K562 (cell line): ENCODE data around the gene CDK11A. TPM values are rescaled to one million over a fixed set of nuclear protein-coding genes. Genes with fewer than 3 reads are reported as not detected.

Experiments
- ATAC-seq: fragments of 200-7000 bp; cut with Tn5 transposase; 3 replicates; pipeline ENCODE4 v1.9.1; 2020; ENCODE audit warnings: moderate library complexity
- BruUV-seq: library from RNA; stranded (reverse); fragments of 400-500 nt; replicated peaks from 2 replicates; lab custom pipeline; 2021; lab: Mats Ljungman, UMichigan
- CTCF ChIA-PET: fragments of 300-600 bp; formaldehyde crosslinking; extraction: SDS; loops from one replicate; lab custom pipeline; 2021; ENCODE audit warnings: low intra/inter-chr PET ratio; lab: Yijun Ruan, JAX
- POLR2A ChIA-PET: fragments of 300-600, 350-650 bp; sonication (Branson Sonifier 250); formaldehyde crosslinking; extraction: SDS; loops from one replicate; lab custom pipeline; 2021; ENCODE audit warnings: antibody characterized with exemption, inconsistent platforms; lab: Yijun Ruan, JAX
- DNase-seq, 4 experiments: peaks; one replicate each; pipeline versions ENCODE4 v3.0.0 to v3.0.0-alpha.2; 2011 to 2018; ENCODE audit warnings: low spot score in 3 of 4, mixed read lengths in 3 of 4; ENCODE audit errors: extremely low read depth in 1 of 4
- FAIRE-seq: peaks from 2 replicates; lab custom pipeline; 2011; peaks lifted over from hg19 to GRCh38; lab: Jason Lieb, UNC
- H2AFZ ChIP-seq: 2 replicates; pipeline ENCODE4 v1.6.0; 2011; ENCODE audit warnings: low read depth, low read length, control low read depth, inconsistent platforms
- H3K27ac ChIP-seq: fragments of 200-600 bp; 3 replicates; pipeline ENCODE4 v1.8.0; 2011; ENCODE audit warnings: low read depth, mild to moderate bottlenecking, control low read depth, inconsistent platforms, low read length, moderate library complexity, mixed read lengths; ENCODE audit errors: extremely low read depth
- H3K27me3 ChIP-seq, 2 experiments: fragments of 300-600 bp in 1 of 2; 2 replicates in 1 of 2; 3 replicates in 1 of 2; pipeline versions ENCODE4 v1.6.0 to v1.8.0; 2011; ENCODE audit warnings: inconsistent platforms in 2 of 2, low read length in 2 of 2, mild to moderate bottlenecking in 1 of 2, mixed read lengths in 1 of 2, moderate library complexity in 1 of 2; ENCODE audit not compliant: control insufficient read depth in 2 of 2, insufficient read depth in 2 of 2
- H3K36me3 ChIP-seq: fragments of 300-600 bp; 3 replicates; pipeline ENCODE4 v1.8.0; 2011; ENCODE audit warnings: mild to moderate bottlenecking, low read length, inconsistent platforms; ENCODE audit not compliant: control insufficient read depth, insufficient read depth
- H3K4me1 ChIP-seq, 2 experiments: fragments of 200-600 bp in 1 of 2; replicated peaks in 1 of 2; 2 replicates in 1 of 2; 3 replicates in 1 of 2; pipeline versions ENCODE4 v1.5.1 to v1.8.0; 2011; ENCODE audit warnings: inconsistent platforms in 2 of 2, low read length in 2 of 2, mild to moderate bottlenecking in 1 of 2, mixed read lengths in 1 of 2, moderate library complexity in 1 of 2; ENCODE audit not compliant: control insufficient read depth in 2 of 2, insufficient read depth in 2 of 2
- H3K4me2 ChIP-seq: 2 replicates; pipeline ENCODE4 v1.6.1; 2011; ENCODE audit warnings: low read length, control low read depth, inconsistent platforms, mixed read lengths; ENCODE audit not compliant: insufficient read depth
- H3K4me3 ChIP-seq: fragments of 200-600 bp; sonication (generic), shearing (Covaris generic); 2 replicates; pipeline ENCODE4 v1.5.1; 2016; ENCODE audit warnings: control low read depth, inconsistent platforms
- H3K79me2 ChIP-seq: fragments of 200-600 bp; 3 replicates; pipeline ENCODE4 v1.8.0; 2011; ENCODE audit warnings: low read length, inconsistent platforms; ENCODE audit not compliant: control insufficient read depth, insufficient read depth
- H3K9ac ChIP-seq, 2 experiments: 2 replicates each; pipeline versions ENCODE4 v1.6.0 to v1.6.1; 2011; ENCODE audit warnings: low read depth in 2 of 2, low read length in 2 of 2, control low read depth in 1 of 2, inconsistent platforms in 1 of 2, mild to moderate bottlenecking in 1 of 2, mixed read lengths in 1 of 2; ENCODE audit not compliant: insufficient read depth in 1 of 2
- H3K9me1 ChIP-seq: one replicate; pipeline ENCODE4 v1.6.0; 2011; ENCODE audit warnings: inconsistent platforms, mild to moderate bottlenecking, low read length, moderate library complexity; ENCODE audit not compliant: control insufficient read depth, insufficient read depth
- H3K9me3 ChIP-seq: replicated peaks from 2 replicates; pipeline ENCODE4 v1.5.1; 2011; ENCODE audit warnings: low read depth, low read length, inconsistent platforms; ENCODE audit not compliant: control insufficient read depth, insufficient read depth
- H4K20me1 ChIP-seq: replicated peaks from 2 replicates; pipeline ENCODE4 v1.6.1; 2011; ENCODE audit warnings: low read length, inconsistent platforms, mixed read lengths; ENCODE audit not compliant: control insufficient read depth, insufficient read depth
- ETV5 ChIP-seq: sonication (generic); formaldehyde crosslinking; IDR thresholded peaks from 2 replicates; pipeline ENCODE4 v1.4.0; 2020; ENCODE audit warnings: low read depth, mild to moderate bottlenecking, missing genetic modification reagents
- KLF10 ChIP-seq: fragments of 250-450 bp; sonication (Bioruptor Pico); IDR thresholded peaks from 2 replicates; pipeline ENCODE4 v1.6.1; 2021; ENCODE audit warnings: matching md5 sums
- L3MBTL2 ChIP-seq: fragments of 450-650 bp; IDR thresholded peaks from 2 replicates; pipeline ENCODE4 v1.6.1; 2016; ENCODE audit warnings: mild to moderate bottlenecking, moderate library complexity
- MYC ChIP-seq, 2 experiments: fragments of 250-450 bp in 1 of 2; sonication (Bioruptor Pico) in 1 of 2; IDR thresholded peaks; 2 replicates each; pipeline versions ENCODE4 v1.5.1 to v1.6.1; 2012 to 2021; ENCODE audit warnings: low read depth in 2 of 2, borderline replicate concordance in 1 of 2, improper control_type of control experiment in 1 of 2, low read length in 1 of 2, mild to moderate bottlenecking in 1 of 2, moderate library complexity in 1 of 2
- NFIX ChIP-seq: fragments of 250-450 bp; sonication (Bioruptor Pico); IDR thresholded peaks from 2 replicates; pipeline ENCODE4 v1.4.0; 2020; ENCODE audit warnings: low read depth, mild to moderate bottlenecking, moderate library complexity
- NR2F6 ChIP-seq: fragments of 450-650 bp; formaldehyde crosslinking; IDR thresholded peaks from 2 replicates; pipeline ENCODE4 v1.4.0; 2020; ENCODE audit warnings: mild to moderate bottlenecking
- TEAD1 ChIP-seq, 2 experiments: fragments of 450-650 bp in 1 of 2; sonication (generic) in 1 of 2; formaldehyde crosslinking; IDR thresholded peaks; 2 replicates each; pipeline versions ENCODE4 v1.4.0 to v1.8.0; 2020 to 2022; ENCODE audit warnings: mild to moderate bottlenecking in 2 of 2, missing genetic modification reagents in 1 of 2
- TEAD4 ChIP-seq, 2 experiments: sonication (generic) in 1 of 2; formaldehyde crosslinking in 1 of 2; IDR thresholded peaks; 2 replicates each; pipeline versions ENCODE4 v1.6.1 to v1.8.0; 2012 to 2022; ENCODE audit warnings: borderline replicate concordance in 1 of 2, inconsistent platforms in 1 of 2, low read length in 1 of 2, mild to moderate bottlenecking in 1 of 2, missing genetic modification reagents in 1 of 2
- U2AF1 ChIP-seq: fragments of 200-400 bp; formaldehyde crosslinking; optimal IDR thresholded peaks from 2 replicates; pipeline ENCODE3; 2017; ENCODE audit warnings: mild to moderate bottlenecking, low read depth, low read length, moderate library complexity
- U2AF2 ChIP-seq: fragments of 200-400 bp; formaldehyde crosslinking; optimal IDR thresholded peaks from 2 replicates; pipeline ENCODE3; 2017; ENCODE audit warnings: low read depth, mild to moderate bottlenecking, low read length
- ZNF175 ChIP-seq: fragments of 200-800 bp; sonication (Bioruptor generic); IDR thresholded peaks from 2 replicates; pipeline ENCODE4 v1.6.1; 2016; ENCODE audit warnings: low read depth, mild to moderate bottlenecking, missing genetic modification characterization, missing compliant biosample characterization
- WGBS: fragments of 100-300 bp; shearing (Covaris generic); methylation state at CpG from one replicate; pipeline ENCODE4 v1.1.6; 2016; ENCODE audit warnings: low coverage, mixed read lengths; ENCODE audit not compliant: insufficient coverage; ENCODE audit errors: missing lambda C conversion rate; 5-methylcytosine and 5-hydroxymethylcytosine counted together
- in situ Hi-C: fragments of 300-500 bp; cut with MboI; formaldehyde crosslinking; loops from 4 replicates; pipeline ENCODE4 v1.15.0; 2018; ENCODE audit warnings: inconsistent platforms, mixed read lengths
- intact Hi-C: fragments of 100-400 bp; cut with micrococcal nuclease; formaldehyde crosslinking; loops from 2 replicates; pipeline ENCODE4 v1.14.2; 2022
- polyA plus RNA-seq, 8 experiments: library from polyadenylated mRNA; depleted of rRNA in 4 of 8; stranded (reverse) in 5 of 8; unstranded in 3 of 8; fragments of >200 nt; fragmentation: Nextera tagmentation in 2 of 8; fragmentation: Illumina TruSeq in 1 of 8; extraction: Ambion mirVana in 2 of 8; extraction: Trizol in 1 of 8; gene quantifications; 2 replicates each; pipeline versions ENCODE4 v1.2.1 to v1.2.3, GENCODE V29; 2011 to 2014; ENCODE audit warnings: inconsistent platforms in 1 of 8, missing spikeins in 1 of 8
- total RNA-seq, 7 experiments: library from RNA; depleted of rRNA in 6 of 7; stranded (reverse); fragments of >200 nt in 6 of 7; fragmentation: Illumina TruSeq in 2 of 7; extraction: Trizol in 2 of 7; gene quantifications; 2 replicates each; pipeline versions ENCODE4 v1.2.1 to v1.2.3, GENCODE V29; 2011 to 2021; ENCODE audit warnings: low replicate concordance in 1 of 7
- TF ChIP-seq, protein P1 (sequence below): fragments of 250-450 bp; sonication (Bioruptor Pico); IDR thresholded peaks from 2 replicates; pipeline ENCODE4 v1.8.0; 2022; ENCODE audit warnings: inconsistent platforms, mild to moderate bottlenecking, moderate library complexity, borderline replicate concordance
- TF ChIP-seq, protein P2 (sequence below): fragments of 450-650 bp; IDR thresholded peaks from 2 replicates; pipeline ENCODE4 v1.6.1; 2018; ENCODE audit not compliant: partially characterized antibody
- TF ChIP-seq, protein P3 (sequence below), 2 experiments: fragments of 200-800 bp in 1 of 2; sonication (Bioruptor generic) in 1 of 2; sonication (generic) in 1 of 2; formaldehyde crosslinking in 1 of 2; IDR thresholded peaks in 1 of 2; conservative IDR thresholded peaks in 1 of 2; 2 replicates each; pipeline versions ENCODE4 v1.5.0 to v1.6.1; 2016 to 2020; ENCODE audit warnings: missing compliant biosample characterization in 1 of 2, missing genetic modification characterization in 1 of 2, missing genetic modification reagents in 1 of 2

Gene CDK11A
- total and polyA plus RNA-seq, 9 of the 15 experiments (the other 6 are each of a cell fraction or from before 2014, with no cell fraction given): 4.5 to 71.0 (median 43.9) TPM

DNA sequence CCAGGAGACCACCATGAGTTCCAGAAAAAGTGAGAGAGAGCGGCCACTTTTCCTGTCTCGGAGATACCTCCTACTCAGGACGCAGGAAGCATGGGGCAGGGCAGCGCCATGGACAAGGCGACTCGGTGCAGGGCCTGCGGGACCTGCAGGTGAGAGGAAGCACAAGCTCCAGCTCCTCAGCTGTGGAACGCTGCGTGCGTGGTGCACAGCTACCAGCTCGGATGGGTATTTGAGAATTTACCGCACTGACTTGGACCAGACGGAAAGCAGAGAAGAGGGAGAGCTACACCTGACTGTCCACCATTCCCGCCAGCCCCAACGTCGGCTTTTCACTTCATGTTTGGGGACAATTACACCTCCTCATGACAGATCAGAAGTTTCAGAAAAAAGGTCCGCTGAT, 8.2 kb upstream of the CDK11A start:
- Histone ChIP-seq H3K4me1 (peaks cover 2 to 4% of the 10 kb centered on the region in 2 experiments; a peak in 3 of 5 replicates), H3K27me3 (no peaks in the 10 kb centered on the region), H3K4me3 (no peak overlapping the region), H4K20me1 (no peaks in the 10 kb centered on the region), H3K4me2 (no peak overlapping the region), H2AFZ (no peak overlapping the region), H3K9ac (no peak overlapping the region), H3K79me2 (no peaks in the 10 kb centered on the region), H3K9me3 (no peaks in the 10 kb centered on the region), H3K36me3 (peaks cover 21% of the 10 kb centered on the region; the same call in 1 of the 3 replicates), H3K9me1 (no peaks in the 10 kb centered on the region), H3K27ac (no peak overlapping the region)
- FAIRE-seq (no peak), ATAC-seq (no peak), DNase-seq (no peak)
- in situ Hi-C loops: no loop called here
- WGBS: 91% methylated on average over 17 of the region's 17 CpGs
- no TSS peak for BruUV-seq
- ChIA-PET CTCF (no interaction called here), POLR2A (no interaction called here)
- intact Hi-C loops: no loop called here
- TF ChIP-seq U2AF1: no peak
- TF ChIP-seq TEAD4 (IDR thresholded peaks at IDR 0.05; ENCODE audit: low read length): no peak
- TF ChIP-seq TEAD4 (CRISPR knock-in tag; IDR thresholded peaks at IDR 0.05; ENCODE audit: borderline replicate concordance): no peak
- TF ChIP-seq U2AF2: no peak
- no peak for TF ChIP-seq L3MBTL2
- TF ChIP-seq MYC (IDR thresholded peaks at IDR 0.05; ENCODE audit: low read depth, low read length): no peak
- TF ChIP-seq MYC (CRISPR knock-in tag; IDR thresholded peaks at IDR 0.05; ENCODE audit: borderline replicate concordance, low read depth): no peak
- TF ChIP-seq NR2F6 (CRISPR knock-in tag): no peak
- TF ChIP-seq TEAD1 (CRISPR knock-in tag; IDR thresholded peaks at IDR 0.05): no peak
- TF ChIP-seq, protein P1, sequence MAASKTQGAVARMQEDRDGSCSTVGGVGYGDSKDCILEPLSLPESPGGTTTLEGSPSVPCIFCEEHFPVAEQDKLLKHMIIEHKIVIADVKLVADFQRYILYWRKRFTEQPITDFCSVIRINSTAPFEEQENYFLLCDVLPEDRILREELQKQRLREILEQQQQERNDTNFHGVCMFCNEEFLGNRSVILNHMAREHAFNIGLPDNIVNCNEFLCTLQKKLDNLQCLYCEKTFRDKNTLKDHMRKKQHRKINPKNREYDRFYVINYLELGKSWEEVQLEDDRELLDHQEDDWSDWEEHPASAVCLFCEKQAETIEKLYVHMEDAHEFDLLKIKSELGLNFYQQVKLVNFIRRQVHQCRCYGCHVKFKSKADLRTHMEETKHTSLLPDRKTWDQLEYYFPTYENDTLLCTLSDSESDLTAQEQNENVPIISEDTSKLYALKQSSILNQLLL (CRISPR knock-in tag): no peak
- TF ChIP-seq, protein P2, sequence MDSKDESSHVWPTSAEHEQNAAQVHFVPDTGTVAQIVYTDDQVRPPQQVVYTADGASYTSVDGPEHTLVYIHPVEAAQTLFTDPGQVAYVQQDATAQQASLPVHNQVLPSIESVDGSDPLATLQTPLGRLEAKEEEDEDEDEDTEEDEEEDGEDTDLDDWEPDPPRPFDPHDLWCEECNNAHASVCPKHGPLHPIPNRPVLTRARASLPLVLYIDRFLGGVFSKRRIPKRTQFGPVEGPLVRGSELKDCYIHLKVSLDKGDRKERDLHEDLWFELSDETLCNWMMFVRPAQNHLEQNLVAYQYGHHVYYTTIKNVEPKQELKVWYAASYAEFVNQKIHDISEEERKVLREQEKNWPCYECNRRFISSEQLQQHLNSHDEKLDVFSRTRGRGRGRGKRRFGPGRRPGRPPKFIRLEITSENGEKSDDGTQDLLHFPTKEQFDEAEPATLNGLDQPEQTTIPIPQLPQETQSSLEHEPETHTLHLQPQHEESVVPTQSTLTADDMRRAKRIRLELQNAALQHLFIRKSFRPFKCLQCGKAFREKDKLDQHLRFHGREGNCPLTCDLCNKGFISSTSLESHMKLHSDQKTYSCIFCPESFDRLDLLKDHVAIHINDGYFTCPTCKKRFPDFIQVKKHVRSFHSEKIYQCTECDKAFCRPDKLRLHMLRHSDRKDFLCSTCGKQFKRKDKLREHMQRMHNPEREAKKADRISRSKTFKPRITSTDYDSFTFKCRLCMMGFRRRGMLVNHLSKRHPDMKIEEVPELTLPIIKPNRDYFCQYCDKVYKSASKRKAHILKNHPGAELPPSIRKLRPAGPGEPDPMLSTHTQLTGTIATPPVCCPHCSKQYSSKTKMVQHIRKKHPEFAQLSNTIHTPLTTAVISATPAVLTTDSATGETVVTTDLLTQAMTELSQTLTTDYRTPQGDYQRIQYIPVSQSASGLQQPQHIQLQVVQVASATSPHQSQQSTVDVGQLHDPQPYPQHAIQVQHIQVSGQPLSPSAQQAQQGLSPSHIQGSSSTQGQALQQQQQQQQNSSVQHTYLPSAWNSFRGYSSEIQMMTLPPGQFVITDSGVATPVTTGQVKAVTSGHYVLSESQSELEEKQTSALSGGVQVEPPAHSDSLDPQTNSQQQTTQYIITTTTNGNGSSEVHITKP: no peak
- TF ChIP-seq ETV5 (CRISPR knock-in tag): no peak
- TF ChIP-seq, protein P3, sequence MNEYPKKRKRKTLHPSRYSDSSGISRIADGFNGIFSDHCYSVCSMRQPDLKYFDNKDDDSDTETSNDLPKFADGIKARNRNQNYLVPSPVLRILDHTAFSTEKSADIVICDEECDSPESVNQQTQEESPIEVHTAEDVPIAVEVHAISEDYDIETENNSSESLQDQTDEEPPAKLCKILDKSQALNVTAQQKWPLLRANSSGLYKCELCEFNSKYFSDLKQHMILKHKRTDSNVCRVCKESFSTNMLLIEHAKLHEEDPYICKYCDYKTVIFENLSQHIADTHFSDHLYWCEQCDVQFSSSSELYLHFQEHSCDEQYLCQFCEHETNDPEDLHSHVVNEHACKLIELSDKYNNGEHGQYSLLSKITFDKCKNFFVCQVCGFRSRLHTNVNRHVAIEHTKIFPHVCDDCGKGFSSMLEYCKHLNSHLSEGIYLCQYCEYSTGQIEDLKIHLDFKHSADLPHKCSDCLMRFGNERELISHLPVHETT (CRISPR knock-in tag; conservative IDR thresholded peaks at IDR 0.05 in 1 of 2, IDR thresholded peaks at IDR 0.05 in 1 of 2): no peak
- no peak for TF ChIP-seq ZNF175 (CRISPR knock-in tag)
- TF ChIP-seq KLF10 (CRISPR knock-in tag): no peak
- TF ChIP-seq NFIX: no peak
